CD8-positive, alpha-beta memory T cell (primary cell): ENCODE measurements around the gene OR2A42. TPM values are rescaled to one million over a fixed set of nuclear protein-coding genes. Genes with fewer than 3 reads are reported as not detected.
"Not testable (repeated sequence)": the region's sequence is repeated elsewhere in the genome, so short reads cannot be mapped to it uniquely, and the experiment has no call there.

ENCODE experiments used
- CTCF ChIA-PET: fragments of 350-600 bp; sonication (Branson Sonifier 250); formaldehyde crosslinking; loops from one replicate; lab custom pipeline; 2021; ENCODE audit warnings: antibody characterized with exemption; lab: Charles Lee
- POLR2A ChIA-PET: fragments of 350-600 bp; sonication (Branson Sonifier 250); formaldehyde crosslinking; loops from one replicate; lab custom pipeline; 2021; ENCODE audit warnings: antibody characterized with exemption; lab: Charles Lee
- DNase-seq, 5 donors: peaks; one replicate each; pipeline versions ENCODE4 v3.0.0 to v3.0.0-alpha.2; 2020 to 2022; ENCODE audit warnings: mixed read lengths in 1 of 5
- H3K27ac ChIP-seq: one replicate; pipeline ENCODE4 v1.7.0; 2013; ENCODE audit warnings: low read depth, mild to moderate bottlenecking, low read length, moderate library complexity
- H3K27me3 ChIP-seq: 2 replicates; pipeline ENCODE4 v1.7.0; 2013; ENCODE audit warnings: low read length, mild to moderate bottlenecking; ENCODE audit not compliant: insufficient read depth, poor library complexity, severe bottlenecking
- H3K36me3 ChIP-seq: 2 replicates; pipeline ENCODE4 v1.7.0; 2013; ENCODE audit warnings: mild to moderate bottlenecking, low read length, moderate library complexity; ENCODE audit not compliant: insufficient read depth
- H3K4me1 ChIP-seq: 2 replicates; pipeline ENCODE4 v1.7.0; 2013; ENCODE audit warnings: mild to moderate bottlenecking, low read length, moderate library complexity; ENCODE audit not compliant: insufficient read depth
- H3K4me3 ChIP-seq: 2 replicates; pipeline ENCODE4 v1.7.0; 2013; ENCODE audit warnings: mild to moderate bottlenecking, low read length
- H3K9me3 ChIP-seq: 2 replicates; pipeline ENCODE4 v1.7.0; 2013; ENCODE audit warnings: mild to moderate bottlenecking, low read length
- H3K27ac Mint-ChIP-seq, 8 donors: one replicate each; pipeline ENCODE4 v1.8.0; 2020 to 2021; ENCODE audit warnings: mixed read lengths in 8 of 8, mild to moderate bottlenecking in 6 of 8, inconsistent platforms in 3 of 8, moderate library complexity in 3 of 8
- H3K27me3 Mint-ChIP-seq, 2 donors: one replicate each; pipeline ENCODE4 v1.8.0; 2020 to 2021; ENCODE audit warnings: mixed read lengths in 2 of 2, mild to moderate bottlenecking in 1 of 2, moderate library complexity in 1 of 2
- H3K36me3 Mint-ChIP-seq, 3 donors: one replicate each; pipeline ENCODE4 v1.8.0; 2020 to 2021; ENCODE audit warnings: mixed read lengths in 3 of 3, inconsistent platforms in 1 of 3, mild to moderate bottlenecking in 1 of 3
- H3K4me1 Mint-ChIP-seq, 3 donors: one replicate each; pipeline ENCODE4 v1.8.0; 2020 to 2021; ENCODE audit warnings: mixed read lengths in 3 of 3, inconsistent platforms in 1 of 3, mild to moderate bottlenecking in 1 of 3
- H3K4me3 Mint-ChIP-seq, 7 donors: one replicate each; pipeline ENCODE4 v1.8.0; 2020 to 2021; ENCODE audit warnings: mixed read lengths in 7 of 7, mild to moderate bottlenecking in 6 of 7, moderate library complexity in 4 of 7, inconsistent platforms in 2 of 7
- H3K9me3 Mint-ChIP-seq, 5 donors: one replicate each; pipeline ENCODE4 v1.8.0; 2020 to 2022; ENCODE audit warnings: mixed read lengths in 5 of 5, mild to moderate bottlenecking in 3 of 5, moderate library complexity in 2 of 5, inconsistent platforms in 1 of 5
- polyA plus RNA-seq: library from polyadenylated mRNA; unstranded; fragments of 300-500 nt; fragmentation: Illumina TruSeq; gene quantifications from one replicate; pipeline ENCODE4 v1.2.3, GENCODE V29; 2021
- total RNA-seq, 2 experiments: library from RNA; stranded (reverse); gene quantifications; one replicate each; pipeline ENCODE4 v1.2.3, GENCODE V29; 2021

Gene OR2A42
- total and polyA plus RNA-seq, 3 experiments from 2014 or later = not detected

- not testable (repeated sequence) for H3K27me3 Mint-ChIP-seq
Measured at GRCh38 chr7:144238530-144239082, 799 bp downstream of the OR2A42 start.

DNA sequence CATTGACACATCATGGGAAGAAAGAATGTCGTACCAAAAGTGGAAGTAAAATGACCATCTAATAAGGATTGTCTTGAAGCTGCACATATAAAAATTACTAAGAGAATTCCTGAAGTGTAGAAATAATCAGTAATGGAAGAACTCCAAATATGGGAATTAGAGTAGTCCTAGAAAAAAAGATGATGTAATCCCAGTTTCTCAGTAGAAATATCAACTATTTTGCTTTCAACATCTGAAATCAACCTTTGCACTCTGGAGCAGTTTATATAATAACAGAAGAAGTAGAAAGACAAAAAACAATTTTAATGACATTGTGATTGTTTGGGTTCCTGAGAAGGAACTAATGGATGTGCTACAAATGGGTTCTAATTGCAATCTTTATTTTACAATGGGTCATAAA is 6.4 kb downstream of the OR2A42 start:
- H3K4me3 Mint-ChIP-seq, CTCF ChIA-PET, POLR2A ChIA-PET: not testable (repeated sequence)

More at GRCh38 chr7:144238530-144239082, 799 bp downstream of the OR2A42 start:
- POLR2A ChIA-PET, H3K36me3 ChIP-seq, H3K27ac Mint-ChIP-seq, H3K9me3 ChIP-seq, H3K4me3 ChIP-seq, H3K27me3 ChIP-seq, H3K9me3 Mint-ChIP-seq, DNase-seq, H3K4me3 Mint-ChIP-seq, H3K36me3 Mint-ChIP-seq, H3K4me1 ChIP-seq, H3K27ac ChIP-seq, CTCF ChIA-PET, H3K4me1 Mint-ChIP-seq: not testable (repeated sequence)

GRCh38 chr7:144231027-144231426 is 8.4 kb downstream of the OR2A42 start:
- CTCF ChIA-PET, H3K36me3 Mint-ChIP-seq, H3K27ac Mint-ChIP-seq, H3K4me1 ChIP-seq, H3K27ac ChIP-seq, POLR2A ChIA-PET, H3K4me3 Mint-ChIP-seq, H3K9me3 Mint-ChIP-seq, H3K27me3 Mint-ChIP-seq, H3K4me1 Mint-ChIP-seq, H3K9me3 ChIP-seq, DNase-seq, H3K27me3 ChIP-seq, H3K36me3 ChIP-seq, H3K4me3 ChIP-seq: not testable (repeated sequence)

More for the DNA sequence above, 6.4 kb downstream of the OR2A42 start:
- not testable (repeated sequence) for H3K36me3 ChIP-seq, H3K27me3 ChIP-seq, H3K27ac Mint-ChIP-seq, H3K4me1 Mint-ChIP-seq, H3K9me3 Mint-ChIP-seq, H3K4me1 ChIP-seq, H3K4me3 ChIP-seq, H3K9me3 ChIP-seq, H3K27me3 Mint-ChIP-seq, H3K27ac ChIP-seq, H3K36me3 Mint-ChIP-seq, DNase-seq

DNA sequence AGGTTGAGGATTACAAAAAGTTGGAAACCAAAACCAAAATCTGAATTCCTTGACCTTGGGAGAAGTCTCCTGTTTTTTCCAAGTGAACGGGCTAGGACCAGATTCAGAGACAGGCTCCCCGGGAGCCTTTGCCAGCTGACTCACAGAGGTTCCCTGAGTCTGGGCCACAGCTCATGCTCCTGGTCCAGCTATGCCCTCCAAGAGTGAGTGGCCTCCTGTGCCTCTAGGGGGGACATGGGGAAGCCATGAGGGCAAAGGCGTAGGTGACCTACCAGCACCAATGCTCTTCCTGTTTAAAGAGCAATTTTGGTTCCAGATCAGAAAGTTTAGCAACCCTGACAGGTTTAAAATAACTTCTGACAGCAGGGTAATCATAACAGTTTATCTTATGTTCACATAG is 10.6 kb downstream of the OR2A42 start:
- H3K36me3 Mint-ChIP-seq, H3K9me3 ChIP-seq, H3K4me1 ChIP-seq, CTCF ChIA-PET, H3K9me3 Mint-ChIP-seq, POLR2A ChIA-PET, H3K27ac ChIP-seq, H3K27me3 Mint-ChIP-seq, H3K4me3 ChIP-seq, H3K4me3 Mint-ChIP-seq, DNase-seq, H3K27ac Mint-ChIP-seq, H3K27me3 ChIP-seq, H3K36me3 ChIP-seq, H3K4me1 Mint-ChIP-seq: not testable (repeated sequence)

GRCh38 chr7:144226866-144227265 is 12.5 kb downstream of the OR2A42 start:
- H3K27ac ChIP-seq, H3K4me1 Mint-ChIP-seq, H3K9me3 Mint-ChIP-seq, POLR2A ChIA-PET, H3K27me3 ChIP-seq, H3K4me1 ChIP-seq, CTCF ChIA-PET, H3K4me3 ChIP-seq, H3K27ac Mint-ChIP-seq, H3K4me3 Mint-ChIP-seq, DNase-seq, H3K36me3 ChIP-seq, H3K9me3 ChIP-seq, H3K27me3 Mint-ChIP-seq, H3K36me3 Mint-ChIP-seq: not testable (repeated sequence)

GRCh38 chr7:144223675-144224074 is 15.7 kb downstream of the OR2A42 start:
- H3K4me1 Mint-ChIP-seq, DNase-seq, H3K4me3 Mint-ChIP-seq, H3K27me3 ChIP-seq, H3K27ac ChIP-seq, H3K9me3 ChIP-seq, H3K9me3 Mint-ChIP-seq, H3K4me1 ChIP-seq, CTCF ChIA-PET, H3K27ac Mint-ChIP-seq, H3K27me3 Mint-ChIP-seq, POLR2A ChIA-PET, H3K36me3 Mint-ChIP-seq, H3K36me3 ChIP-seq, H3K4me3 ChIP-seq: not testable (repeated sequence)

DNA sequence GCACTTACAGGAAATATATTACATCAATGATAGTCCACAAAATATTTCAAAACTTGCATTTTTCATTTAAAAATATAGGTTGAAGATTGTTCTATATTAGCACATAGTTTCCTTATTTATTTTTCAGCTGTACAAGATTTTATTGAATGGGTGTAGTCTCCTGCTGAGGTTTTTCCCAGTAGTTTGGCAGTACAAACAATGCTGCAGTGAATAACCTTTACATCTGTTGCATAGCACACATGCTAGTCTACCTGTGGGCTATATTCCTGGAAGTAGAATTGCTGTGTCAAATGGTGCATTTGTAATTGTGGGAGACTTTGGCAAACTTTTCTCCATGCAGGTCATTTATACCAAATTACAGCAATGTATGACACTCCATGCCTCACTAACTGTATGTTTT is 18.9 kb downstream of the OR2A42 start:
- H3K27ac Mint-ChIP-seq, H3K9me3 Mint-ChIP-seq, H3K27ac ChIP-seq, H3K27me3 ChIP-seq, CTCF ChIA-PET, H3K4me3 Mint-ChIP-seq, H3K4me3 ChIP-seq, H3K9me3 ChIP-seq, DNase-seq, H3K36me3 ChIP-seq, H3K36me3 Mint-ChIP-seq, POLR2A ChIA-PET, H3K4me1 Mint-ChIP-seq, H3K27me3 Mint-ChIP-seq, H3K4me1 ChIP-seq: not testable (repeated sequence)

DNA sequence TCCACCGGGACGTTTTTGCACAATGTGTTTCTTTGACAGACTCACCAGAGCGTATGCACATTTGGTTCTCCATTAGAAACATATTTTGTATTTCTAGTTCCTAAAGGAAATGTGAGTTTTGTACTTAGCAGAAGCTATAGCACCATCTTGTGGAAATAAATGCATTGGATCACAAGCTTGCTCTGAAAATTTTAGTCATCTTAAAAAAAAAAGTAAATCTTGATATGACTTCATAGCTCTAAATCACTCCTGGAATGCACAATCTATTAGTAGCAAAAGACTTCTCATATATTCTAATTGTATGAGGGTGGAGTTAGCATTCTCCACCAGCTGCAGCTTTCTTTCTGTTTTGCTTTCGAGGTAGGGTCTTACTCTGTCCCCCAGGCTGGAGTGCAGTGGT is 20.3 kb downstream of the OR2A42 start:
- H3K4me3 ChIP-seq, DNase-seq, H3K27ac ChIP-seq, H3K9me3 Mint-ChIP-seq, POLR2A ChIA-PET, H3K4me1 Mint-ChIP-seq, H3K4me1 ChIP-seq, H3K36me3 ChIP-seq, H3K36me3 Mint-ChIP-seq, H3K4me3 Mint-ChIP-seq, H3K27me3 Mint-ChIP-seq, H3K27me3 ChIP-seq, H3K9me3 ChIP-seq, CTCF ChIA-PET, H3K27ac Mint-ChIP-seq: not testable (repeated sequence)

- POLR2A ChIA-PET, H3K9me3 ChIP-seq, H3K4me3 ChIP-seq, H3K27me3 Mint-ChIP-seq, H3K9me3 Mint-ChIP-seq, H3K4me3 Mint-ChIP-seq, H3K27ac Mint-ChIP-seq, H3K36me3 ChIP-seq, H3K4me1 ChIP-seq, H3K36me3 Mint-ChIP-seq, CTCF ChIA-PET, DNase-seq, H3K27ac ChIP-seq, H3K4me1 Mint-ChIP-seq, H3K27me3 ChIP-seq: not testable (repeated sequence)
Measured at GRCh38 chr7:144218581-144218980, 20.8 kb downstream of the OR2A42 start.
